PC-9 (cell line): ENCODE measurements around the gene PRKG1.

Experiments
- EZH2 ChIP-seq: fragments of 200-600 bp; sonication (generic); IDR thresholded peaks from 2 replicates; pipeline ENCODE4 v1.8.0; 2017; ENCODE audit warnings: antibody characterized with exemption, low read depth
- TF ChIP-seq, protein P1 (sequence below): fragments of 200-600 bp; sonication (generic); conservative IDR thresholded peaks from 2 replicates; pipeline ENCODE4 v1.6.1; 2017; ENCODE audit warnings: mixed run types, antibody characterized with exemption, mild to moderate bottlenecking, moderate library complexity

DNA sequence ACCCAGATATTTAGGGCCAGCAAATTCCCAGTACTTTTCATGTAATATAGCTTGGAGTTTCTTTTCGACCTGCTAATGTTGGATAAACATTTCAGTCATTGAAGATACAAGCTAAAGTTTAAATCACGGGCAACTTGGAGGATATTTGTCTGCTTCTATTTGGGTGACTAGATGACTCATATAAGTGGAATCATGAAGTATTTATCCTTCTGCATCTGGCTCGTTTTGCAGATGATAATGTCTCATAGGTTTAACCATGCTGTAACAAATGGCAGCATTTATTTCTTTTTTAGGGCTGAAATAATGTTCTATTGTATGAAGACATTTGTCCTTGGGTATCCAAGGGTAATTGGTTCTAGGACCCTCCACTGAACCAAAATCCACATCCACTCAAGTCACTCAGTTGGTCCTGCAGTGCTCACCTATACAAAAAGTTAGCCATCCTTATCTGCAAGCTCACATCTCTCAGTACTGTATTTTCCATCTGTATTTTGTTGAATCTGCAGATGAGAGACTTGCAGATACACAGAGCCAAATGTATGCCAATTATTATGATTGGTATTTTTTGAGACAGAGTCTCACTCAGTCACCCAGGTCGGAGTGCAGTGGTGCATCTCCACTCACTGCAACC is 812.3 kb downstream of the PRKG1 start:
- TF ChIP-seq, protein P1, sequence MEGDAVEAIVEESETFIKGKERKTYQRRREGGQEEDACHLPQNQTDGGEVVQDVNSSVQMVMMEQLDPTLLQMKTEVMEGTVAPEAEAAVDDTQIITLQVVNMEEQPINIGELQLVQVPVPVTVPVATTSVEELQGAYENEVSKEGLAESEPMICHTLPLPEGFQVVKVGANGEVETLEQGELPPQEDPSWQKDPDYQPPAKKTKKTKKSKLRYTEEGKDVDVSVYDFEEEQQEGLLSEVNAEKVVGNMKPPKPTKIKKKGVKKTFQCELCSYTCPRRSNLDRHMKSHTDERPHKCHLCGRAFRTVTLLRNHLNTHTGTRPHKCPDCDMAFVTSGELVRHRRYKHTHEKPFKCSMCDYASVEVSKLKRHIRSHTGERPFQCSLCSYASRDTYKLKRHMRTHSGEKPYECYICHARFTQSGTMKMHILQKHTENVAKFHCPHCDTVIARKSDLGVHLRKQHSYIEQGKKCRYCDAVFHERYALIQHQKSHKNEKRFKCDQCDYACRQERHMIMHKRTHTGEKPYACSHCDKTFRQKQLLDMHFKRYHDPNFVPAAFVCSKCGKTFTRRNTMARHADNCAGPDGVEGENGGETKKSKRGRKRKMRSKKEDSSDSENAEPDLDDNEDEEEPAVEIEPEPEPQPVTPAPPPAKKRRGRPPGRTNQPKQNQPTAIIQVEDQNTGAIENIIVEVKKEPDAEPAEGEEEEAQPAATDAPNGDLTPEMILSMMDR: no peak
- TF ChIP-seq EZH2: no peak
